Measurements from ENCODE around the gene IPMK. TPM values are rescaled to one million over a fixed set of nuclear protein-coding genes. Genes with fewer than 3 reads are reported as not detected.
"Not testable (repeated sequence)": the region's sequence is repeated elsewhere in the genome, so short reads cannot be mapped to it uniquely, and the experiment has no call there.

IPMK gene
- total RNA-seq, 1 donor from 2014 or later: 7.8 TPM

GRCh38 chr10:58220769-58221451, 46.8 kb downstream of the IPMK start:
- DNase-seq: no peak

GRCh38 chr10:58219875-58220274, 47.8 kb downstream of the IPMK start:
- DNase-seq: no peak

- DNase-seq: peak; percentile 3
Measured at GRCh38 chr10:58217612-58218011, 50.1 kb downstream of the IPMK start.

- no peak for DNase-seq
Measured at GRCh38 chr10:58212622-58213021, 55.1 kb downstream of the IPMK start.

- DNase-seq: no peak
Measured at GRCh38 chr10:58210160-58210559, 57.5 kb downstream of the IPMK start.

GRCh38 chr10:58209669-58210068, 58.0 kb downstream of the IPMK start:
- DNase-seq: no peak

GRCh38 chr10:58206251-58206650, 61.4 kb downstream of the IPMK start:
- no peak for DNase-seq

GRCh38 chr10:58201704-58202103, 66.0 kb downstream of the IPMK start:
- DNase-seq: no peak

- DNase-seq: no peak
Measured at GRCh38 chr10:58189269-58189668, 78.4 kb downstream of the IPMK start.

- no peak for DNase-seq
Measured at GRCh38 chr10:58184120-58184670, 83.5 kb downstream of the IPMK start.

- DNase-seq: no peak
Measured at GRCh38 chr10:58180666-58181065, 87.0 kb downstream of the IPMK start.

- DNase-seq: peak; percentile 28
Measured at GRCh38 chr10:58179238-58179637, 88.5 kb downstream of the IPMK start.

GRCh38 chr10:58178811-58179210, 88.9 kb downstream of the IPMK start:
- DNase-seq: no peak

GRCh38 chr10:58177362-58177947, 90.2 kb downstream of the IPMK start:
- peak; percentile 57 for DNase-seq

- DNase-seq: peak; percentile 47
Measured at GRCh38 chr10:58175990-58176900, 91.4 kb downstream of the IPMK start.

- DNase-seq: no peak
Measured at GRCh38 chr10:58174831-58175230, 92.9 kb downstream of the IPMK start.

GRCh38 chr10:58173391-58173790, 94.3 kb downstream of the IPMK start:
- no peak for DNase-seq

GRCh38 chr10:58171146-58171545, 96.5 kb downstream of the IPMK start:
- no peak for DNase-seq

GRCh38 chr10:58164517-58164916, 103.2 kb downstream of the IPMK start:
- no peak for DNase-seq

- no peak for DNase-seq
Measured at GRCh38 chr10:58158806-58159205, 108.9 kb downstream of the IPMK start.

GRCh38 chr10:58157076-58157766, 110.5 kb downstream of the IPMK start:
- DNase-seq: peak; percentile 57

GRCh38 chr10:58155941-58156340, 111.8 kb downstream of the IPMK start:
- not testable (repeated sequence) for DNase-seq

- no peak for DNase-seq
Measured at GRCh38 chr10:58153751-58154150, 113.9 kb downstream of the IPMK start.
